ENCODE data around the gene MRPS25. TPM values are rescaled to one million over a fixed set of nuclear protein-coding genes. Genes with fewer than 3 reads are reported as not detected.

The MRPS25 gene
- total and polyA plus RNA-seq, 9 of the 15 experiments (the other 6 are each of a cell fraction or from before 2014, with no cell fraction given) = 34.3 to 129 (median 78.2) TPM

GRCh38 chr3:15099364-15100098 lies 34.4 kb upstream of the MRPS25 start (continued):
- TF ChIP-seq ATF3 (IDR thresholded peaks at IDR 0.05) (no peak), ATF3 (CRISPR knock-in tag; conservative IDR thresholded peaks at IDR 0.05) (no peak), PHF8 (IDR thresholded peaks at IDR 0.05; ENCODE audit: borderline replicate concordance, low read length) (peak; percentile 91), TSC22D4 (tag; IDR thresholded peaks at IDR 0.05) (no peak), GTF2A2 (tag; IDR thresholded peaks at IDR 0.05) (no peak), RB1 (IDR thresholded peaks at IDR 0.05; ENCODE audit: low read depth) (0 out of 2 replicates have a peak, but pooled peaks have one; percentile 2), ZNF766 (CRISPR knock-in tag; conservative IDR thresholded peaks at IDR 0.05) (no peak), ZNF780A (CRISPR knock-in tag; IDR thresholded peaks at IDR 0.05) (no peak), CHD4 (IDR thresholded peaks at IDR 0.05; ENCODE audit: insufficient read depth, insufficient replicate concordance, low read depth, low read length, poor library complexity, severe bottlenecking) (no peak), SNAPC5 (CRISPR knock-in tag; IDR thresholded peaks at IDR 0.05) (no peak), ATF1 (CRISPR knock-in tag; IDR thresholded peaks at IDR 0.05) (no peak), ATF1 (tag; IDR thresholded peaks at IDR 0.05) (0 out of 2 replicates have a peak, but pooled peaks have one; percentile 10), ZNF146 (CRISPR knock-in tag; IDR thresholded peaks at IDR 0.05; ENCODE audit: unreplicated experiment) (no peak), DIDO1 (tag; IDR thresholded peaks at IDR 0.05; ENCODE audit: low read depth) (no peak), GABPA (tag; conservative IDR thresholded peaks at IDR 0.05; ENCODE audit: low read depth) (peak; percentile 79), MAFF (IDR thresholded peaks at IDR 0.05; ENCODE audit: low read length) (no peak), ETV6 (IDR thresholded peaks at IDR 0.05; ENCODE audit: borderline replicate concordance in 1 of 2, low read depth in 2 of 2, low read length in 1 of 2) (no peak), ETV6 (CRISPR knock-in tag; IDR thresholded peaks at IDR 0.05; ENCODE audit: borderline replicate concordance) (0 out of 2 replicates have a peak, but pooled peaks have one; percentile 53), CEBPG (CRISPR knock-in tag; IDR thresholded peaks at IDR 0.05) (no peak), CEBPG (tag; conservative IDR thresholded peaks at IDR 0.05 in 1 of 2, IDR thresholded peaks at IDR 0.05 in 1 of 2) (no peak)
- TF ChIP-seq, protein P1, sequence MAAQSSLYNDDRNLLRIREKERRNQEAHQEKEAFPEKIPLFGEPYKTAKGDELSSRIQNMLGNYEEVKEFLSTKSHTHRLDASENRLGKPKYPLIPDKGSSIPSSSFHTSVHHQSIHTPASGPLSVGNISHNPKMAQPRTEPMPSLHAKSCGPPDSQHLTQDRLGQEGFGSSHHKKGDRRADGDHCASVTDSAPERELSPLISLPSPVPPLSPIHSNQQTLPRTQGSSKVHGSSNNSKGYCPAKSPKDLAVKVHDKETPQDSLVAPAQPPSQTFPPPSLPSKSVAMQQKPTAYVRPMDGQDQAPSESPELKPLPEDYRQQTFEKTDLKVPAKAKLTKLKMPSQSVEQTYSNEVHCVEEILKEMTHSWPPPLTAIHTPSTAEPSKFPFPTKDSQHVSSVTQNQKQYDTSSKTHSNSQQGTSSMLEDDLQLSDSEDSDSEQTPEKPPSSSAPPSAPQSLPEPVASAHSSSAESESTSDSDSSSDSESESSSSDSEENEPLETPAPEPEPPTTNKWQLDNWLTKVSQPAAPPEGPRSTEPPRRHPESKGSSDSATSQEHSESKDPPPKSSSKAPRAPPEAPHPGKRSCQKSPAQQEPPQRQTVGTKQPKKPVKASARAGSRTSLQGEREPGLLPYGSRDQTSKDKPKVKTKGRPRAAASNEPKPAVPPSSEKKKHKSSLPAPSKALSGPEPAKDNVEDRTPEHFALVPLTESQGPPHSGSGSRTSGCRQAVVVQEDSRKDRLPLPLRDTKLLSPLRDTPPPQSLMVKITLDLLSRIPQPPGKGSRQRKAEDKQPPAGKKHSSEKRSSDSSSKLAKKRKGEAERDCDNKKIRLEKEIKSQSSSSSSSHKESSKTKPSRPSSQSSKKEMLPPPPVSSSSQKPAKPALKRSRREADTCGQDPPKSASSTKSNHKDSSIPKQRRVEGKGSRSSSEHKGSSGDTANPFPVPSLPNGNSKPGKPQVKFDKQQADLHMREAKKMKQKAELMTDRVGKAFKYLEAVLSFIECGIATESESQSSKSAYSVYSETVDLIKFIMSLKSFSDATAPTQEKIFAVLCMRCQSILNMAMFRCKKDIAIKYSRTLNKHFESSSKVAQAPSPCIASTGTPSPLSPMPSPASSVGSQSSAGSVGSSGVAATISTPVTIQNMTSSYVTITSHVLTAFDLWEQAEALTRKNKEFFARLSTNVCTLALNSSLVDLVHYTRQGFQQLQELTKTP (IDR thresholded peaks at IDR 0.05; ENCODE audit: low read depth in 1 of 2, partially characterized antibody in 2 of 2) = peak in 1 of 2 experiments; percentile 92
- TF ChIP-seq, protein P2, sequence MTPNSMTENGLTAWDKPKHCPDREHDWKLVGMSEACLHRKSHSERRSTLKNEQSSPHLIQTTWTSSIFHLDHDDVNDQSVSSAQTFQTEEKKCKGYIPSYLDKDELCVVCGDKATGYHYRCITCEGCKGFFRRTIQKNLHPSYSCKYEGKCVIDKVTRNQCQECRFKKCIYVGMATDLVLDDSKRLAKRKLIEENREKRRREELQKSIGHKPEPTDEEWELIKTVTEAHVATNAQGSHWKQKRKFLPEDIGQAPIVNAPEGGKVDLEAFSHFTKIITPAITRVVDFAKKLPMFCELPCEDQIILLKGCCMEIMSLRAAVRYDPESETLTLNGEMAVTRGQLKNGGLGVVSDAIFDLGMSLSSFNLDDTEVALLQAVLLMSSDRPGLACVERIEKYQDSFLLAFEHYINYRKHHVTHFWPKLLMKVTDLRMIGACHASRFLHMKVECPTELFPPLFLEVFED (CRISPR knock-in tag; conservative IDR thresholded peaks at IDR 0.05) = no peak

Data from K562 (cell line).